Sigmoid colon (tissue), 7 donors: Measurements from ENCODE around the gene TMCC2. TPM values are rescaled to one million over a fixed set of nuclear protein-coding genes. Genes with fewer than 3 reads are reported as not detected.
"Not testable (repeated sequence)": the region's sequence is repeated elsewhere in the genome, so short reads cannot be mapped to it uniquely, and the experiment has no call there.

Experiments used
- DNase-seq: peaks from one replicate; pipeline ENCODE4 v3.0.0-alpha.2; 2019
- H3K27ac ChIP-seq, 4 donors: fragments of 200-600 bp; sonication (generic); one replicate each; pipeline ENCODE4 v1.5.1; 2016 to 2019; ENCODE audit warnings: mild to moderate bottlenecking in 1 of 4
- H3K27me3 ChIP-seq, 3 donors: fragments of 200-600 bp; sonication (generic); one replicate each; pipeline ENCODE4 v1.5.1; 2019; ENCODE audit warnings: mild to moderate bottlenecking in 1 of 3
- H3K36me3 ChIP-seq, 4 donors: fragments of 200-600 bp; sonication (generic); one replicate each; pipeline ENCODE4 v1.5.1; 2016 to 2019
- H3K4me1 ChIP-seq, 4 donors: fragments of 200-600 bp; sonication (generic); one replicate each; pipeline ENCODE4 v1.5.1; 2017 to 2019
- H3K4me3 ChIP-seq, 4 donors: fragments of 200-600 bp; sonication (generic); one replicate each; pipeline ENCODE4 v1.5.1; 2017 to 2019; ENCODE audit warnings: mild to moderate bottlenecking in 2 of 4, moderate library complexity in 1 of 4
- H3K9me3 ChIP-seq, 4 donors: fragments of 200-600 bp in 3 of 4; sonication (generic) in 3 of 4; one replicate each; pipeline versions ENCODE4 v1.5.1 to v1.6.1; 2013 to 2019
- CTCF ChIP-seq, 4 experiments: fragments of 450-650 bp in 3 of 4; fragments of 200-600 bp in 1 of 4; IDR thresholded peaks; one replicate each; pipeline ENCODE4 v1.5.1; 2016 to 2019; ENCODE audit warnings: antibody characterized with exemption in 4 of 4, mild to moderate bottlenecking in 3 of 4, moderate library complexity in 2 of 4
- EP300 ChIP-seq, 4 donors: sonication (generic); formaldehyde crosslinking; IDR thresholded peaks; one replicate each; pipeline ENCODE4 v1.6.1; 2017; ENCODE audit warnings: antibody characterized with exemption in 4 of 4
- POLR2A ChIP-seq, 2 donors: fragments of 450-650 bp; IDR thresholded peaks; one replicate each; pipeline ENCODE4 v1.6.1; 2016; ENCODE audit warnings: antibody characterized with exemption in 2 of 2, mild to moderate bottlenecking in 2 of 2, moderate library complexity in 2 of 2
- POLR2AphosphoS5 ChIP-seq, 4 donors: sonication (generic); formaldehyde crosslinking; IDR thresholded peaks; one replicate each; pipeline ENCODE4 v1.6.1; 2017; ENCODE audit warnings: antibody characterized with exemption in 4 of 4
- WGBS, 2 donors: extraction: QIAGEN DNeasy Blood & Tissue Kit; methylation state at CpG; one replicate each; pipeline ENCODE4 v1.1.7; 2013; 5-methylcytosine and 5-hydroxymethylcytosine counted together
- intact Hi-C: fragments of 100-400 bp; cut with DNase I; formaldehyde crosslinking; loops from one replicate; pipeline ENCODE4 v1.15.1; 2023
- polyA plus RNA-seq, 3 donors: library from polyadenylated mRNA; stranded (reverse); fragments of 200-250 nt; gene quantifications; one replicate each; pipeline ENCODE4 v1.2.3, GENCODE V29; 2013
- total RNA-seq, 4 donors: library from RNA; depleted of rRNA; stranded (reverse); fragments of >200 nt; gene quantifications; one replicate each; pipeline ENCODE4 v1.1.0, GENCODE V29; 2016
- donor health status: healthy with polysubstance abuse.
- donor health status: Bipolar disorder and iron deficiency.
- donor health status: healthy.

Gene TMCC2
- total and polyA plus RNA-seq, 7 donors: 1.1 to 6.4 (median 5.2) TPM; not detected in 2

- DNase-seq: no peak
- H3K36me3 ChIP-seq: no peaks in the 10 kb centered on the region
- 76 to 84% methylated on average over 3 of the region's 3 CpGs for WGBS, 2 donors
- peaks cover 0 to 43% (median 33%) of the 10 kb centered on the region in 4 donors for H3K4me1 ChIP-seq
- H3K9me3 ChIP-seq: no peaks in the 10 kb centered on the region
- no peaks in the 10 kb centered on the region for H3K27me3 ChIP-seq
- H3K27ac ChIP-seq: no peak overlapping the region
- TF ChIP-seq EP300 (IDR thresholded peaks at IDR 0.05): no peak
- no peak for TF ChIP-seq POLR2A (IDR thresholded peaks at IDR 0.05)
- TF ChIP-seq CTCF (IDR thresholded peaks at IDR 0.05): no peak
- no peak for TF ChIP-seq POLR2AphosphoS5 (IDR thresholded peaks at IDR 0.05)
- no peak overlapping the region for H3K4me3 ChIP-seq
- intact Hi-C loops: no loop called here
Observed at GRCh38 chr1:205232945-205233397, 5.2 kb downstream of the TMCC2 start.

- H3K27ac ChIP-seq, DNase-seq, intact Hi-C loops, H3K27me3 ChIP-seq, H3K4me3 ChIP-seq, H3K9me3 ChIP-seq, H3K36me3 ChIP-seq: not testable (repeated sequence)
- 92 to 94% methylated on average over 7 of the region's 7 CpGs for WGBS, 2 donors
- peaks cover 0 to 33% (median 25%) of the 10 kb centered on the region in 4 donors for H3K4me1 ChIP-seq
Observed at GRCh38 chr1:205233986-205234385, 6.2 kb downstream of the TMCC2 start.

GRCh38 chr1:205235951-205236350 lies 8.2 kb downstream of the TMCC2 start:
- Histone ChIP-seq H3K36me3 (no peaks in the 10 kb centered on the region), H3K9me3 (no peaks in the 10 kb centered on the region), H3K4me3 (no peak overlapping the region), H3K27ac (no peak overlapping the region), H3K27me3 (no peaks in the 10 kb centered on the region), H3K4me1 (peaks cover 0 to 19% (median 13%) of the 10 kb centered on the region in 4 donors)
- TF ChIP-seq EP300 (IDR thresholded peaks at IDR 0.05) (no peak), POLR2A (IDR thresholded peaks at IDR 0.05) (no peak), CTCF (IDR thresholded peaks at IDR 0.05) (no peak), POLR2AphosphoS5 (IDR thresholded peaks at IDR 0.05) (no peak)
- intact Hi-C loops: no loop called here
- WGBS, 2 donors: 92 to 96% methylated on average over 6 of the region's 6 CpGs
- DNase-seq: no peak

- Histone ChIP-seq H3K27ac (no peak overlapping the region), H3K4me3 (no peak overlapping the region), H3K4me1 (peaks cover 0 to 19% (median 13%) of the 10 kb centered on the region in 4 donors), H3K36me3 (peaks cover 0 to under 1% (median 0%) of the 10 kb centered on the region in 4 donors), H3K27me3 (no peaks in the 10 kb centered on the region), H3K9me3 (no peaks in the 10 kb centered on the region)
- intact Hi-C loops: no loop called here
- 92 to 97% methylated on average over 8 of the region's 8 CpGs for WGBS, 2 donors
- DNase-seq: no peak
- TF ChIP-seq POLR2AphosphoS5 (IDR thresholded peaks at IDR 0.05) (no peak), EP300 (IDR thresholded peaks at IDR 0.05) (no peak), POLR2A (IDR thresholded peaks at IDR 0.05) (no peak), CTCF (IDR thresholded peaks at IDR 0.05) (no peak)
Observed at GRCh38 chr1:205236526-205236925, 8.8 kb downstream of the TMCC2 start.

- WGBS, 2 donors: 64 to 79% methylated on average over 4 of the region's 4 CpGs
- Histone ChIP-seq H3K36me3 (peaks cover 0 to 5% (median 2%) of the 10 kb centered on the region in 4 donors), H3K27ac (no peak overlapping the region), H3K9me3 (no peaks in the 10 kb centered on the region), H3K4me3 (no peak overlapping the region), H3K4me1 (peaks cover 0 to 19% (median 13%) of the 10 kb centered on the region in 4 donors), H3K27me3 (no peaks in the 10 kb centered on the region)
- no peak for DNase-seq
- intact Hi-C loops: no loop called here
- TF ChIP-seq CTCF (IDR thresholded peaks at IDR 0.05) (no peak), POLR2AphosphoS5 (IDR thresholded peaks at IDR 0.05) (no peak), EP300 (IDR thresholded peaks at IDR 0.05) (no peak), POLR2A (IDR thresholded peaks at IDR 0.05) (no peak)
Observed at GRCh38 chr1:205236951-205237475, 9.3 kb downstream of the TMCC2 start.
